HG03378 (cell line): ENCODE results near the gene DCC.
"Not testable (repeated sequence)": the region's sequence is repeated elsewhere in the genome, so short reads cannot be mapped to it uniquely, and the experiment has no call there.

ENCODE experiments used
- ATAC-seq: cut with Tn5 transposase; IDR thresholded peaks from one replicate; pipeline ENCODE4 v1.9.1; 2021; ENCODE audit warnings: mild to moderate bottlenecking, moderate library complexity; ENCODE audit not compliant: unreplicated experiment

The DCC gene

GRCh38 chr18:52344881-52345280 is 4.9 kb downstream of the DCC start:
- no peak for ATAC-seq

DNA sequence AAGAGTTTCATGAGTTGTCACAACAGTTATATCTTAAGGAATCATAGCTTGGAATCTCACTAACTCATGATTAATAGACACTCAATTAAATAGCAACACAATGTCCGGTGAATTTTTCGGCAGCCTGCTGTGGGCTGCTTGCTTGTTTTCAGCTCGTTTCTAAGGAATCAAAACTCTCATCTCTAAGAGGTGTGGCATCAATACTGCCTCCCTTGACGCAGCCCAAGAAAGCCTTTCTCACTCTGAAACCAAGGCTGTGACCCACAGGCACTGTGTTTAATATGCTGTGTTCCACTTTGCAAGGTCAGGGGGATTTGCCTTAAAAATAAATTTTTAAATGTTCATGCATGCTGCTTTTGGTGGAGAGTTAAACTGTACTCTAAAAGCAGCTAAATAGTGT is 5.4 kb downstream of the DCC start:
- no peak for ATAC-seq

DNA sequence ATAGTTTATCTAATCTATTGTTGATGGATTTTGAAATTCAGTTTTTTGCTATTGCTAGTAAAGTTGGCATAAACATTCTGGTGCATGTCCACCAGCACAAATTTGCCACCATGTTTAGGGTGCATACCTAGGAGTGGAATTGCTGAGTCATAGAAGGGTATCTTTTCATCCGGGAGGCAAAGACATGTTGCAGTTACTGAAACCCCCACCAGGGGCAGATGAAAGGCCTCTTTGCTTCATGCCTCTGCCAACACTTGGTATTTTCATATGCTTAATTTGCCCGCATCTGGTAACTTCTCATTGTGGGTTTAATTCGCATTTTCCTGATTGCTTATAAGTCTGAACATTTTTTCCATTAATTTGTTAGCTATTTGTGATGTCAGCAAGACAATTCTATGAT is 8.2 kb downstream of the DCC start:
- no peak for ATAC-seq

GRCh38 chr18:52349498-52349897 is 9.5 kb downstream of the DCC start:
- ATAC-seq = no peak

DNA sequence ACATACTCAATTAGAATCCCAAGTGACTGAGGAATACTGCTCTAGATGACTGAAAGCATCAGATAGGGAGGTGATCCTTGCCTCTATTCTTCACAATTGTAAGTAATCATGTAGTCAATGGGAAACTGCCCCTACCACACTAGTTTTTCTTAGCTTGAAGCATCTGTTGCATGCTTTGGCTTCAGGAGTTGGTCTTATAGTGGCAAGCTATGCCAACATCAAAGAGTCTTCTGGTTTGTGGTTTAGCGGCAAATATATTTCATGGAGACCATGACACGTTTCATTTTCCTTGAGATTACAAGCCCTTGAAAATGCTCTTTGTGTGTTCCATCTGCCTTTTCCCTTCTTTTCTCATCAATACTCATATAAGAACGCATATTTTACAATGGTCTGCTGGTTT is 12.9 kb downstream of the DCC start:
- ATAC-seq = no peak

DNA sequence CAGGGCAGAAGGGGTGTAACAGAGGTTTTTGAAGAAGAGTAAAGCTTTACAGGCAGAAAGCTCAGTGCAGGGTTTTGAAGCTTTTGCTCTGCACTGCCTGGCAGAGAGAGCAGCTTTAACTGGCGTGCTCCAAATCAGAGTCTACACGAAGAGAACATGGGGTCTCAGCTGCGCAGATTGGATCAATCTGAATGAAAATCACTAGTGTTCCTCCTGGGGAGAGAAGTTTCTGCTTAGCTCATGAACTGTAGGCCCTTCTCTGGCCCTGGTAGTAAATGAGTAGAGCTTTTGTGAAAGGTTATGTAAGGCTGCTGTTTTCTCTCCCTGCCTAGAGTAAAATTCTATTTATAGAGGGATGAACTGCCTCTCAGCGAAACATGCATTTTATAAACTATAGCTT is 13.6 kb downstream of the DCC start:
- no peak for ATAC-seq

DNA sequence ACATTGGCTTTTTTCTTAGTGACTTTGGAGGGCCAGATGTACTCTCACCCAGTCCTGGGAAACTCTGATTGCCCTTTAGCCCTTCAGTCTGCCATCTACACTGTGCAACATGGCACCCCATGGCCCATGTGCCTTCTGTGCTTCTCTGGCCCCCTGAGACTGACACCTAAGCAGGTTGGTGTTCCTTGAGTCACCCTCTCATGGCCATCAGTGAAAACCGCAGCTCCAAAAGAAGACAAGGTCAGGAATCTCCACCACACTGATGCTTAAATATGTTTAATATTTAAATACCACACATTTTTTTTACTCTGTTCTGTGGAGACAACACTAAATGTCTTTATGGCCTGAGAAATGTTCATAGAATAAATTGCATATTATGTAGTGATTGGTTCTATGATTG is 23.9 kb downstream of the DCC start:
- ATAC-seq = no peak

GRCh38 chr18:52366851-52367250 is 26.9 kb downstream of the DCC start:
- ATAC-seq = not testable (repeated sequence)

DNA sequence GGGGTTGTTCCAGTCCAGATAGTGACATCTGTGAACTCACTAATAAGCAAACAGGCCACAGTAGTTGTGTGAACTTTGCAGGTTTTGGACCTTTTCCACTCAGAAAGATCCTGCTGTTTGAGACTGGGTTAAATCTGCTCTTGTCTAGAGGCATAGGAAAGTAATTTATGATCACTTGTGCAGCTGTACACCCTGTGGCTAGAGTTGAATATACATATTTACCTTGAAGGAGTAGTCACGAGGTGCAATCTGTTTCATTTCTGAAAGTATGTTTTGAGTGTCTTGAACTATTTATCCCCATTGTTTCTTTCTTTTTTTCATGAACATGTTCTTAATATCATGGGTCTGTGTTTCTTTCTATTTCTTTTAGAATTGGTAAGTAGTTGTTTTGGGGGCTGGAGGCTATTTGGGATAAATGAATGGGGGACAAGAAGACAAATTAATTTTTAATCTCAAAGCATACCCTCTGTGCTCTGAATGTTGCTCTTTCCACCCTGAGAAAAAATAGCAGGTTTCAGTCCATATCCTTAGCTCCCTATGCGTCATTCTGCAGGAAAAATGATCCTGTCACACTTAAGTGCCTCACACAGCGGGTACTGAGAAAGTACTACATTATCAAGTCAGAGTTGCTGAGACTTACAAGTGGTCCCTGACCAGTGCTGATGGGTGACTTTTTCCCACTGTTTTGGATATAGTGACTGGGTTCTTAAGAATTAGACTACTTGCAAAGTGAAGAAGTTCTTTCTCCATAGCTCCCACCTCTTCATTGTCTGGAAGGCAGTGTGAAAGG is 28.2 kb downstream of the DCC start:
- no peak for ATAC-seq

- ATAC-seq = no peak
Measured at GRCh38 chr18:52370841-52371240, 30.8 kb downstream of the DCC start.

GRCh38 chr18:52376104-52376503 is 36.1 kb downstream of the DCC start:
- ATAC-seq = no peak

- no peak for ATAC-seq
Measured at GRCh38 chr18:52377094-52377493, 37.1 kb downstream of the DCC start.

DNA sequence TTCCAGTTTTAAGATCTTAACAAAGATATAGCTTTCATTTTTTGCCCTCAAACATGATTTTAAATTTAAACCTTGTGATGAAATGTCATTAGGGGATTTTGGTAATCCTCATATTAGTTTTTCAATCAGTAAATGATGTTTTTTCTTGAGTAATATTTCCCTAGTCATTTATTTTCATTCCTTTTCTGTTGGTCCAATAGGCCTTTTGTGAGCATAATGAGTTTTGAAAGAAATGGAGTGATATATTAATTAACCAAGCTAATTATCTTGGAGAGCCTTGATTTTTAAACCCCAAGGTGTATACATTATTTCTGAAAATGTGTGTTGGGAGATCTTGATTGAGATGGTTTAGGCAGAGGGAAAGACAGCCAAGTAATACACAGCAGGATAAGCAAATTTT is 46.3 kb downstream of the DCC start:
- ATAC-seq = no peak

DNA sequence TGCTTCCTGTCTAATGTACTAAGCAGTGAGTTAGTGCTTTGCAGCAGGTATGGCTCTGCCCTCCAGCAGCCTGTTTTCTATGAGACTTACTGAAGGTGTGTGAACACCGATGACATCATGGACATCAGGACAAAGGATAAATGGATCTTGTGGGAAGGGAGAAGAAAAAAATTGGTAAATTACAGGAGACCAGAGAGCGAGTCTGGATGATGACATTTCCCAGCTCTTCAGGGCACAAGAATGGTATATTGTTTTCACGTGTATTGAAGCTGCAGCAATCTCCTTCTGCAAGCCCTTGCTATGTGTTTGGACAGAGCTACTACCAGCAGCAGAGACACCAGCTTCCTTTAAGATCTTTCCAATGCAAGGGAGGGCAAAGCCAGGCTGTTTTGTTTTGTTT is 47.2 kb downstream of the DCC start:
- no peak for ATAC-seq

DNA sequence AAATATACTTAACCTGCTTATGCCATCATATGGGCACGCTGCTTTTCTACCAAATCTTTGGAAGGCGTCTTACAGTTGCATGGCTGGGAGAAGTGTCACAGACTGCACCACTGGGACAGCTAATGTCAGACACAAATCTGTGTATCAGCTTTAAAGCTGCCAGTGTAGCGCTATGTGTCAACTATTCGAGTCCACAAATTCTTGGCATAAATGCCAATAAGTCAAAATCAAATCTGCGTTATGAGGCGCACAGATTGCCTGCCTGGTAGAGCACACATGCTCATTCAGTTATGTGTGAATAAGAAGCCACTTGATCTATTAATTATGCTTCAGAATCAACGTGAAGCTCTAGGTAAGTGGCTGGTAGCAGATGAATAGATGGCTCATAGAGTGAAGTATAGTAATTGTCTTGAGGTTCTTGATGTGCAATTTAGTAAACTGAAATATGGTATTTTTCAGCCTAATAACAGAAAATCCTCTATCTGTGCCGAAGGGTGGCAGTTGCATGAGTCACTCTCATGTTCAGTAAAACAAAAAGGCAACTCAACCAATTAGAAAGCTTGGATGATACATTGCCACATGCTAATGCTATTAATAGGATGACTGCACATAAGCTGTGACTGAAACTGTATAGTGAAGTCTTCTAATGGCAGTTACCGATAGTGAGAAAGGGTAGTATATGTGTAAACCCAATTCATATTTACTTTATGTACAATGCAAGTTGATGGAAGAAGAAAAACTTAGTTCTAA is 52.0 kb downstream of the DCC start:
- ATAC-seq = no peak

- ATAC-seq = no peak
Measured at GRCh38 chr18:52394602-52395001, 54.6 kb downstream of the DCC start.

DNA sequence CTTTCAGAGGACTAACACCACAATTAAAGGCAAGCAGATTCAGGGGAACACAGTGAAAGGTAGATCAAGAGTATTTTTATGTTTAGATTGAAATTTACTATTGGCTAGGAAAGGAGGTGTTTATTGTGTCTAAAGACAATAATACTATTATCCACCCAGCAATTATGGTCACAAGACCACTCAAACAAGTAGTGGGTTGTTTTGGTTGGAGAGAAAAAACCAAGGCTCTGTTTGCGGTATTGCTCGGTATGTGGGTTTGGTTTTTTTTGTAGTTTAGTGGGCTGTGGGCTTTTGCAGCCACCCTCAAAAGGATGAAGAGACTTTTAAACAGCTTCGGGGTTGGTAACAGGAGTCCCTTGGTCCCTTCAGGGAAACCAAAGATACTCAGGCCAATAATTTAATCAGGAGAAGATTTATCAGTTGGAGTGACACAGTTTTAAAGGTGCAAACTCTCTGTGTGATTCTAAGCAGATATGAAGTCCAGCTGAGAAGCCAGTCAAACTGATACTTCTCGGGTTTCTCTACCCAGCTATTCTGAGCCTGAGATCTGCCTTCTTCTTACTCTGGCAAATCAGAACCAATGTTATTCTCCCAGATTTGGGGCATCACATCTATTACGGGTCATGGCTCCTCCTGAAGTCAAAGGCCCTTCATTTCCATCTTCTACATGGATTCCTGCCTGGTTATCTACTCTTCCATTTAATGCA is 55.3 kb downstream of the DCC start:
- ATAC-seq = peak; percentile 48

GRCh38 chr18:52401236-52401635 is 61.2 kb downstream of the DCC start:
- no peak for ATAC-seq

GRCh38 chr18:52402814-52403213 is 62.8 kb downstream of the DCC start:
- no peak for ATAC-seq

GRCh38 chr18:52403291-52404021 is 63.5 kb downstream of the DCC start:
- ATAC-seq = no peak

DNA sequence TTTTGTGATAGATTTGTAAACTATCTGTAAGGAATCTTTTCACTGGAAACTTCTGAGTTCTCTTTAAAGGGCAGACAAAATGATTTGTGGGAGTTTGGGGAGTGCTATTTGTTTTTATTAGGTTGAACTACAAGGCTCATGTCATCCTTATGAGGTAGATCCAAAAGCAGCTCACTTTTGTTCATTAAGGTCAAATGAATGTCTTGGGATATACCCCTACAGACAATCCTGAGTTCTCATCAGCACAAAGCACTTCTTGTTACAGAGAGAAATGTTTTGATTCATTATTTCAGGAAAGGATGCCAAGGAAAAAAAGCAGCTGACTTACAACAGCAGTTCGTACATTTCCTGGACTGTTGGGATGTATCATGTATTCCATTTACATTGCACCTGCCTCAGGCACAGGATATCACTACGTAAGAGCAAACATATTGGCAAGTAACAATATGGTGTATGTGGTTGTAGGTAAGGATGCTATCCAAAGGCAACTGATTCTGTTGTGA is 68.9 kb downstream of the DCC start:
- ATAC-seq = no peak
